Panc1 (cell line): ENCODE results near the gene TMEM129.

ENCODE experiments used
- POLR2AphosphoS5 ChIP-seq: IDR thresholded peaks from 2 replicates; pipeline ENCODE4 v1.6.1; 2012; ENCODE audit warnings: mild to moderate bottlenecking, low read depth, low read length, moderate library complexity
- SIN3A ChIP-seq: IDR thresholded peaks from 2 replicates; pipeline ENCODE4 v1.6.1; 2012; ENCODE audit warnings: low read depth, mild to moderate bottlenecking, low read length, moderate library complexity, borderline replicate concordance; ENCODE audit not compliant: insufficient read depth
- TF ChIP-seq, protein P1 (sequence below): fragments of 450-650 bp; IDR thresholded peaks from 2 replicates; pipeline ENCODE4 v1.5.1; 2017; ENCODE audit warnings: mild to moderate bottlenecking

DNA sequence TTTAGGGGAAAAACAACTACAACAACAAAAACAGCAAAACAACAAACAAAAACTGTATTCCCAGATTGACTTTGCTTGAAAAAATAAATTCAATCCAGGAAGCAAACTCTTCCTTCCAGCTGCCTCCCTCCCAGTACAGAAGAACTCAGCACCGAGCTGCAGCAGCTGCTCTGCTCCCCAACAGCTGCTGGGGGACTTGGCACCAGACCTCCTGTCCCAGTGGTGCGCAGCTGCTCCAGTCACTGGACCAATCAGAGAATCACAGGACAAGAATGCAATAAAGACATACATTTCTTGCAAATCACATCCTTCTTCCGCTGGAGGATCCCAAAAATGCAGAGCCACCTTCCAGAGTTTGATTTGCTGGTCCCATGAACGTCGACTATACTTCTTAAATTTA lies 25.2 kb downstream of the TMEM129 start:
- TF ChIP-seq, protein P1, sequence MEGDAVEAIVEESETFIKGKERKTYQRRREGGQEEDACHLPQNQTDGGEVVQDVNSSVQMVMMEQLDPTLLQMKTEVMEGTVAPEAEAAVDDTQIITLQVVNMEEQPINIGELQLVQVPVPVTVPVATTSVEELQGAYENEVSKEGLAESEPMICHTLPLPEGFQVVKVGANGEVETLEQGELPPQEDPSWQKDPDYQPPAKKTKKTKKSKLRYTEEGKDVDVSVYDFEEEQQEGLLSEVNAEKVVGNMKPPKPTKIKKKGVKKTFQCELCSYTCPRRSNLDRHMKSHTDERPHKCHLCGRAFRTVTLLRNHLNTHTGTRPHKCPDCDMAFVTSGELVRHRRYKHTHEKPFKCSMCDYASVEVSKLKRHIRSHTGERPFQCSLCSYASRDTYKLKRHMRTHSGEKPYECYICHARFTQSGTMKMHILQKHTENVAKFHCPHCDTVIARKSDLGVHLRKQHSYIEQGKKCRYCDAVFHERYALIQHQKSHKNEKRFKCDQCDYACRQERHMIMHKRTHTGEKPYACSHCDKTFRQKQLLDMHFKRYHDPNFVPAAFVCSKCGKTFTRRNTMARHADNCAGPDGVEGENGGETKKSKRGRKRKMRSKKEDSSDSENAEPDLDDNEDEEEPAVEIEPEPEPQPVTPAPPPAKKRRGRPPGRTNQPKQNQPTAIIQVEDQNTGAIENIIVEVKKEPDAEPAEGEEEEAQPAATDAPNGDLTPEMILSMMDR, result no peak
- TF ChIP-seq POLR2AphosphoS5 (no peak), SIN3A (no peak)
